Measurements from ENCODE around the gene RASA4B.
"Not testable (repeated sequence)": the region's sequence is repeated elsewhere in the genome, so short reads cannot be mapped to it uniquely, and the experiment has no call there.

GRCh38 chr7:102540604-102541003, 23.0 kb upstream of the RASA4B start:
- TF ChIP-seq CTCF (IDR thresholded peaks at IDR 0.05; ENCODE audit: insufficient read depth, low read length); POLR2AphosphoS5 (IDR thresholded peaks at IDR 0.05; ENCODE audit: low read depth); REST (IDR thresholded peaks at IDR 0.05; ENCODE audit: insufficient replicate concordance, low read depth); GABPA (IDR thresholded peaks at IDR 0.05; ENCODE audit: low read depth); SPI1 (IDR thresholded peaks at IDR 0.05; ENCODE audit: borderline replicate concordance, low read depth): not testable (repeated sequence)

Data from HL-60 (cell line).